Peyer's patch (tissue), 4 donors: ENCODE results near the gene RFPL2.

Experiments
- POLR2A ChIP-seq, 2 donors: fragments of 450-650 bp; IDR thresholded peaks; one replicate each; pipeline ENCODE4 v1.5.1; 2017; ENCODE audit warnings: antibody characterized with exemption in 2 of 2, mild to moderate bottlenecking in 2 of 2, moderate library complexity in 2 of 2
- TF ChIP-seq, protein P1 (sequence below), 6 experiments: fragments of 450-650 bp in 4 of 6; fragments of 200-600 bp in 2 of 6; sonication (generic) in 1 of 6; IDR thresholded peaks; one replicate each; pipeline ENCODE4 v1.5.1; 2017 to 2019; ENCODE audit warnings: antibody characterized with exemption in 6 of 6, mild to moderate bottlenecking in 3 of 6, moderate library complexity in 1 of 6

DNA sequence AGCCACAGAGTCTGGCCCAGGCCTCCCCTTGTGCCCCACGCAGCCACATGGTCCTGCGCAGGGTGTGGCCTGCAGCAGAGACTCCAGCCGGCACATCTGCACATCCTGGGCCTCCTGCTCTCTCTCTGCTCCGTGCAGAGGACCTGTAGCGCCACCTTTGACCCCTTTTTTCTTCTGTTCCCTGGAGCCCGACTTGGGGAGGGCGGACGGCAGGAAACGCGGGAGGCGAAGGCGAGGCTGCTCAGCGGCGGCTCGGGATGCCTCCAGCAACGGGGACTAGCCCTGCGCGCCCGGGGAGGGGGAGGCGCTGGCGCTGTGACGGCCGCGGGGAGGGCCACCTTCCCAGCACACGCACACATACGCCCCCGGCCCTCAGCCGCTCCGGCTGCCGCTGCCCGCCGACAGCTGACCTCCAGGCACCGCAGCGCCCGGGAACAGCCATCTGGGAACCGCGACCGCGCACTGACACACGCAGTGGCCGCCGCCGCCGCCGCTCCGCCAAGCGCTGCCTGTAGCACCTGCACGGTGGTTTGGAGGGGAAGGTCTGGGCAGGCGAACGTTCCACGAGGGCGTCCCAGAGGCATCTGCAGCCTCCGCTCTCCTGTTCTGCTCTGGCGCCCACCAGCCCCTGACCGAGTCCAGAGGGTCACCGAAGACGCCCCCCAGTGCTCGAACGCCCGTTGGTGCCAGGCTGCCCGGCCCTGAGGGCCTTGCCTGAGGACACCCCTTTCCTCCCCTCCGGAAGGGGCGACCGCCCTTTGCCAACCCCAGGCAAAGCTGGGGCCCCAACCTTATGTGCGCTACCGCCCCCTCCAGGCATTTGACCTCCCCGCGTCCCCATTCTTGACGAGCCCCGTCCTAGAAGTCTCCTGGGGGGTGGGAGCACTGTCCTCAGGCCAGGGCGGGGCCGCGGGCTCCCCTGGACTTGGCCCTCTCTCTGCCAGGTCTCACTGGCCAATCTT lies 28.9 kb downstream of the RFPL2 start:
- TF ChIP-seq, protein P1, sequence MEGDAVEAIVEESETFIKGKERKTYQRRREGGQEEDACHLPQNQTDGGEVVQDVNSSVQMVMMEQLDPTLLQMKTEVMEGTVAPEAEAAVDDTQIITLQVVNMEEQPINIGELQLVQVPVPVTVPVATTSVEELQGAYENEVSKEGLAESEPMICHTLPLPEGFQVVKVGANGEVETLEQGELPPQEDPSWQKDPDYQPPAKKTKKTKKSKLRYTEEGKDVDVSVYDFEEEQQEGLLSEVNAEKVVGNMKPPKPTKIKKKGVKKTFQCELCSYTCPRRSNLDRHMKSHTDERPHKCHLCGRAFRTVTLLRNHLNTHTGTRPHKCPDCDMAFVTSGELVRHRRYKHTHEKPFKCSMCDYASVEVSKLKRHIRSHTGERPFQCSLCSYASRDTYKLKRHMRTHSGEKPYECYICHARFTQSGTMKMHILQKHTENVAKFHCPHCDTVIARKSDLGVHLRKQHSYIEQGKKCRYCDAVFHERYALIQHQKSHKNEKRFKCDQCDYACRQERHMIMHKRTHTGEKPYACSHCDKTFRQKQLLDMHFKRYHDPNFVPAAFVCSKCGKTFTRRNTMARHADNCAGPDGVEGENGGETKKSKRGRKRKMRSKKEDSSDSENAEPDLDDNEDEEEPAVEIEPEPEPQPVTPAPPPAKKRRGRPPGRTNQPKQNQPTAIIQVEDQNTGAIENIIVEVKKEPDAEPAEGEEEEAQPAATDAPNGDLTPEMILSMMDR (IDR thresholded peaks at IDR 0.05): no peak
- TF ChIP-seq POLR2A (IDR thresholded peaks at IDR 0.05): no peak
